HL-60/S4 treated with phorbol 12-myristate 13-acetate at 8.2 ng/mL for 4 days and 3 days (cell line): ENCODE data around the gene AGXT.

Source experiments
- in situ Hi-C: fragments of 300-500 bp; cut with MboI; formaldehyde crosslinking; loops from 2 replicates; pipeline ENCODE4 v1.15.0; 2022; ENCODE audit warnings: low sequenced_read_pairs

The AGXT gene

GRCh38 chr2:240925191-240925567 lies 56.6 kb downstream of the AGXT start:
- in situ Hi-C loops = no loop called here

- in situ Hi-C loops = no loop called here
Observed at GRCh38 chr2:240925568-240926515, 57.2 kb downstream of the AGXT start.

- in situ Hi-C loops = no loop called here
Observed at GRCh38 chr2:240926516-240927389, 58.1 kb downstream of the AGXT start.

GRCh38 chr2:240927390-240927781 lies 58.8 kb downstream of the AGXT start:
- in situ Hi-C loops = no loop called here

- in situ Hi-C loops = no loop called here
Observed at GRCh38 chr2:240928476-240929363, 60.1 kb downstream of the AGXT start.

GRCh38 chr2:240929364-240930095 lies 60.9 kb downstream of the AGXT start:
- in situ Hi-C loops = no loop called here
